K562 (cell line): ENCODE data around the gene GABRR3. TPM values are rescaled to one million over a fixed set of nuclear protein-coding genes. Genes with fewer than 3 reads are reported as not detected.

Experiments
- DACH1 ChIP-seq: fragments of 450-650 bp; IDR thresholded peaks from 2 replicates; pipeline ENCODE4 v1.6.1; 2018; ENCODE audit not compliant: partially characterized antibody
- EP300 ChIP-seq: IDR thresholded peaks from 2 replicates; pipeline ENCODE4 v1.6.1; 2012; ENCODE audit warnings: low read length, improper control_type of control experiment
- FOXP4 ChIP-seq: sonication (generic); formaldehyde crosslinking; IDR thresholded peaks from 2 replicates; pipeline ENCODE4 v1.8.0; 2022; ENCODE audit warnings: mild to moderate bottlenecking, missing genetic modification reagents, borderline replicate concordance
- HBP1 ChIP-seq: fragments of 450-650 bp; formaldehyde crosslinking; IDR thresholded peaks from 2 replicates; pipeline ENCODE4 v1.4.0; 2022; ENCODE audit warnings: missing genetic modification characterization
- HMGXB4 ChIP-seq: sonication (generic); formaldehyde crosslinking; IDR thresholded peaks from 2 replicates; pipeline ENCODE4 v1.8.1; 2023; ENCODE audit warnings: mild to moderate bottlenecking, missing genetic modification reagents
- NR3C1 ChIP-seq: sonication (generic); formaldehyde crosslinking; IDR thresholded peaks from 2 replicates; pipeline ENCODE4 v1.8.1; 2022; ENCODE audit warnings: missing genetic modification reagents
- POU5F1 ChIP-seq: fragments of 150-350 bp; IDR thresholded peaks from 2 replicates; pipeline ENCODE4 v1.6.1; 2014; ENCODE audit warnings: borderline replicate concordance, low read length, low read depth, mild to moderate bottlenecking; ENCODE audit not compliant: partially characterized antibody
- SMARCA4 ChIP-seq: fragments of 450-650 bp; IDR thresholded peaks from 2 replicates; pipeline ENCODE4 v1.6.1; 2016
- SRSF3 ChIP-seq: fragments of 200-400 bp; formaldehyde crosslinking; IDR thresholded peaks from 2 replicates; pipeline ENCODE4 v1.6.1; 2016; ENCODE audit warnings: mild to moderate bottlenecking, low read length, moderate library complexity; ENCODE audit not compliant: insufficient read depth
- STAT5B ChIP-seq: fragments of 250-450 bp; sonication (Bioruptor Pico); IDR thresholded peaks from 2 replicates; pipeline ENCODE4 v1.8.0; 2021; ENCODE audit warnings: mild to moderate bottlenecking, inconsistent platforms
- TFE3 ChIP-seq: fragments of 450-650 bp; formaldehyde crosslinking; IDR thresholded peaks from 2 replicates; pipeline ENCODE4 v1.4.0; 2020; ENCODE audit warnings: mild to moderate bottlenecking, mixed read lengths
- TRIM24 ChIP-seq, 2 experiments: fragments of 450-650 bp; IDR thresholded peaks; 2 replicates each; pipeline ENCODE4 v1.6.1; 2016
- TSC22D4 ChIP-seq: fragments of 450-650 bp; IDR thresholded peaks from 2 replicates; pipeline ENCODE4 v1.6.1; 2016; ENCODE audit warnings: missing genetic modification characterization, missing biosample characterization, control low read depth
- ZHX1 ChIP-seq: fragments of 150-350 bp; conservative IDR thresholded peaks from 2 replicates; pipeline ENCODE4 v1.6.1; 2014; ENCODE audit warnings: low read length
- ZKSCAN1 ChIP-seq: fragments of 150-350 bp; IDR thresholded peaks from 2 replicates; pipeline ENCODE4 v1.6.1; 2016; ENCODE audit warnings: low read depth, low read length
- ZNF699 ChIP-seq: fragments of 250-450 bp; sonication (Bioruptor Pico); IDR thresholded peaks from 2 replicates; pipeline ENCODE4 v1.8.0; 2021; ENCODE audit warnings: mild to moderate bottlenecking, moderate library complexity; ENCODE audit not compliant: insufficient replicate concordance
- ZNF766 ChIP-seq: fragments of 200-800 bp; sonication (Bioruptor generic); conservative IDR thresholded peaks from 2 replicates; pipeline ENCODE4 v1.6.1; 2016; ENCODE audit warnings: missing genetic modification characterization, missing compliant biosample characterization
- polyA plus RNA-seq, 8 experiments: library from polyadenylated mRNA; depleted of rRNA in 4 of 8; stranded (reverse) in 5 of 8; unstranded in 3 of 8; fragments of >200 nt; fragmentation: Nextera tagmentation in 2 of 8; fragmentation: Illumina TruSeq in 1 of 8; extraction: Ambion mirVana in 2 of 8; extraction: Trizol in 1 of 8; gene quantifications; 2 replicates each; pipeline versions ENCODE4 v1.2.1 to v1.2.3, GENCODE V29; 2011 to 2014; ENCODE audit warnings: inconsistent platforms in 1 of 8, missing spikeins in 1 of 8
- total RNA-seq, 7 experiments: library from RNA; depleted of rRNA in 6 of 7; stranded (reverse); fragments of >200 nt in 6 of 7; fragmentation: Illumina TruSeq in 2 of 7; extraction: Trizol in 2 of 7; gene quantifications; 2 replicates each; pipeline versions ENCODE4 v1.2.1 to v1.2.3, GENCODE V29; 2011 to 2021; ENCODE audit warnings: low replicate concordance in 1 of 7

The GABRR3 gene
- total and polyA plus RNA-seq, 9 of the 15 experiments (the other 6 are each of a cell fraction or from before 2014, with no cell fraction given) = not detected

GRCh38 chr3:97971679-97972567, 63.2 kb downstream of the GABRR3 start, which contains the start of gene RIOX2 (continued):
- no peak for TF ChIP-seq TFE3 (CRISPR knock-in tag)
- TF ChIP-seq ZHX1 = no peak
- no peak for TF ChIP-seq TSC22D4
- no peak for TF ChIP-seq STAT5B
- no peak for TF ChIP-seq TRIM24 (IDR thresholded peaks at IDR 0.05)
- no peak for TF ChIP-seq POU5F1
- no peak for TF ChIP-seq SMARCA4
- no peak for TF ChIP-seq ZNF766 (CRISPR knock-in tag)
- TF ChIP-seq FOXP4 = no peak
- no peak for TF ChIP-seq ZNF699 (CRISPR knock-in tag)
- TF ChIP-seq ZKSCAN1 = no peak
- TF ChIP-seq NR3C1 (CRISPR knock-in tag) = no peak
- TF ChIP-seq EP300 = no peak
- TF ChIP-seq SRSF3 = no peak
- no peak for TF ChIP-seq HMGXB4 (CRISPR knock-in tag)
- TF ChIP-seq HBP1 (CRISPR knock-in tag) = no peak
- no peak for TF ChIP-seq DACH1
